GM19099 (cell line): ENCODE data around the gene POP4.
A peak's percentile ranks its signal among the peaks of the same experiment; 100 is the strongest.

Experiments used
- POLR2A ChIP-seq: IDR thresholded peaks from 3 replicates; pipeline ENCODE4 v1.6.1; 2011; ENCODE audit warnings: low read depth; ENCODE audit not compliant: insufficient read length; ENCODE audit errors: extremely low read depth

Gene POP4

DNA sequence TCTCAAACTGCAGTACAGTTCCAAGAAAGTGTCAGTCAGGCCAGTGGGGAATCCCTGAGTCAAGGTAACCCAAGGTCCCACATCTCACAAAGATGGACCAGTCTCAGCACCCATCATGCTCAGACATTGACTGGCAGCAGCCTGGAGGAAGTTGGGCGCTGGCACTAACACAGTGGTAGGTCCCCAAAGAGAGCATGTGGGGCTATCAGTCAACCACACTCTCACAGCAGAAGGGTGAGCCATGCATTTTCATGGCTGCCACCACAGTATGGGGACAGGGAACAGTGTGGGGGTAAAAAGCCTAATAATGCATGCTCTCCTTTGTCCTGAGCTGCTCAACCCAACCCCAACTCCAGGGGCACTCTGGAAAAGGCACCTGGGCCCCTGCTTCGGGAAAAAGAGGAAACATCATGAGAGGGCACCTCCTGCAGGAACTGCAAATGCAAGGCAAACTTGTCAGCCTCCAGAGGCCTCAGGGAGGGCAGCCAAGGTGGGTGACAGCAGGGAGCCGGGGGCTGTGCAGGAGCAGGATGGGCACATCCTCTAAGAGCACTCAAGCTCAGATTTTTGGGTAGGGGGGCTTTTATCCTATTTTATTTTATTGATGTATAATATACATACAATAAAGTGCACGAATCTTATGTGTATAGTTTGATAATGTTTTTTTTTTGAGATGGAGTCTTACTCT, 49.7 kb downstream of the POP4 start:
- no peak for TF ChIP-seq POLR2A

DNA sequence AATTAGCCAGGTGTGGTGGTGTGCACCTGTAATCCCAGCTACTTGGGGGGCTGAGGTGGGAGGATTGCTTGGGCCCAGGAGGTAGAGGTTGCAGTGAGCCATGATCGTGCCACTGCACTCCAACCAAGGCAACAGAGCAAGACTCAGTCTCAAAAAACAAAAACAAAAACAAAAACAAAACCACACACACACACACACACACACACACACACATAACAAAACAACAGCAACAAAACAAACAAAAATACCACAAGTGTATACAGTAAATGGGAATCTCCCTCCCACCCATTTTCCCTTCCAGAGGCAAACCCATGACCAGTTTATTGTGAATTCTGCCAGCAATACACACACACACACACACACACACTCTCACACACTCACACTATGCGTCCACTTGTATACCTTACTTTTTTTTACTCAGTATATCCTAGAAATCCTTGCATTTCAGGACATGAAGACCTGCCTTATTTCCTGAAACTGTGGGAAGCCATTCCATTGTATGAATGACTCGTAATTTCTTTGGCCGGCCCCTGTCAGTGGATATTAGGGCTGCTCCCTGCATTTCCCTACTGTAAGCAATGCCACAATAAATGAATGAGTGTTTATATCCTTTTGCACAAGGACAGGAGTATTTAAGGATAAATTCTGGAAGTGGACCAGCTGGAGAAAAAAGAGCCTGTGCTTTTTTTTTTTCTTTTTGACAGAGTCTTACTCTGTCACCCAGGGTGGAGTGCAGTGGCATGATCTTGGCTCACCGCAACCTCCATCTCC, 52.3 kb downstream of the POP4 start:
- no peak for TF ChIP-seq POLR2A

DNA sequence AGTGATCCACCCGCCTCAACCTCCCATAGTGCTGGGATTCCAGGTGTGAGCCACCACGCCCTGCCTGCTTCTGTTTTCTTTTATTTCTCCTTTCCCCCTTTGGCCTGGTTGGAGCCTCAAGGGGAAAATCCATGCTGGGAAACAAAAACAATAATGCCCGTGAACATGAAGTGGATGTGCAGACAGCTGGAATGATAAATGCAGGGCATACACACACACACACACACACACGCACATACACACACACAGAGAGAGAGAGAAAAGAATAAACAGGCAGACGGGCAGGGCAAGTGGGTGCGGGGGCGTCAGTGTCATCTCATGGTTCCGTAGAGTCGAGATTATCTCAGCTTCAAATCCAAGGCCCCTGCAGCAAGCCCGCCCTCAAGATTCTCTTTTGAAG, 54.8 kb downstream of the POP4 start:
- no peak for TF ChIP-seq POLR2A

DNA sequence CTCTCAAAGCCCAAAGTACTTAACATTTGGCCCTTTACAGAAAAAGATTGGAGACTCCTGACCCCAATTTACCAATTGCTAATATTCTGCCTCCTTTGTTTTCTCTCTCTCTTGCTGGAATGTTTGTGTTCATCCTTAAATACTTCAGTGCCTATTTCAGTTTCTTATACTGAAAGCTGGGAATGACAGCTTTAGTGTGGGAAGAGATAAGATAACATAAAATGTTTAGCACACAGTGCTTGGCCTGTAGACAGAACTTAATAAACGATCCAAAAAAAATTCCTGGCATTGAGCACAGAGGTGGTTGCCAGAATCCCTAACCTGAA, 56.2 kb downstream of the POP4 start:
- no peak for TF ChIP-seq POLR2A

DNA sequence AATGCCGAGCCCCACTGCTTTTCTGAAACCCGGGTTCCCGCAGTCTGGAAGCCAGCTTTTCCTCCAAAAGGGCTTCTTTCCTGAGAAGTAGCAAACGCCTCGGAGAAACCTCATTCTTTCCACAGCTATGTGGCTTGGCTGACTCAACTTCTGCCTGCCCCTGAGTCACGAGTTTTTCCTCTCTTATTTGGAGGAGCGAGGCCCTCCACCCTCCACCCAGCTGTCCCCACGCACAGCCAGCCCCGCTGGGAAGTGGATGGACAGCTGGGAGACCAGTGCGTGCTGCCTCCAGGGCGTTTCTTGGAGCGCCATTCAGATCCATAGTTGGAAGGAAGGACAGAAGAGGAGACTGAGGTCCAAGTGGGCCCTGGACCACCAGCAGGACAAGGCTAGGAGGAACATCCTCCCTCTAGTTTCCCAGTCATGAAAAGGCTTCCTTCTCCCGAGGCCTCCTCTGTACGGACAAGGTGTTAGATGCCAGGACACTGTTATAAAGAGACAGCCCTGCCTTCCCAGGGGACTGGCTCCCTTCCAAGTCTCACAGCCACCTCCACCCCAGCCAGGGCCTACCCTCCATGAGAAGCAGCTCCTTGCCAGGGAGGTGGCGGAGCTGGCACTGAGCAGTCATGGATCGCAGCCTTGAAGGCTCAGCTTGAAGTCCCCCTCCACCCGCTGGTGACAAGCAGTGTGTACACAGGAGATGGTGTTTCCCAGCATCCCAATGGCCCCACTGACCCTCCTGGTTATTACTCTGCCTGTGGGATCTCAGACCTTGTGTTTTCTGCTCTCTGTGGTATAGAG, 56.7 kb downstream of the POP4 start:
- TF ChIP-seq POLR2A = no peak

DNA sequence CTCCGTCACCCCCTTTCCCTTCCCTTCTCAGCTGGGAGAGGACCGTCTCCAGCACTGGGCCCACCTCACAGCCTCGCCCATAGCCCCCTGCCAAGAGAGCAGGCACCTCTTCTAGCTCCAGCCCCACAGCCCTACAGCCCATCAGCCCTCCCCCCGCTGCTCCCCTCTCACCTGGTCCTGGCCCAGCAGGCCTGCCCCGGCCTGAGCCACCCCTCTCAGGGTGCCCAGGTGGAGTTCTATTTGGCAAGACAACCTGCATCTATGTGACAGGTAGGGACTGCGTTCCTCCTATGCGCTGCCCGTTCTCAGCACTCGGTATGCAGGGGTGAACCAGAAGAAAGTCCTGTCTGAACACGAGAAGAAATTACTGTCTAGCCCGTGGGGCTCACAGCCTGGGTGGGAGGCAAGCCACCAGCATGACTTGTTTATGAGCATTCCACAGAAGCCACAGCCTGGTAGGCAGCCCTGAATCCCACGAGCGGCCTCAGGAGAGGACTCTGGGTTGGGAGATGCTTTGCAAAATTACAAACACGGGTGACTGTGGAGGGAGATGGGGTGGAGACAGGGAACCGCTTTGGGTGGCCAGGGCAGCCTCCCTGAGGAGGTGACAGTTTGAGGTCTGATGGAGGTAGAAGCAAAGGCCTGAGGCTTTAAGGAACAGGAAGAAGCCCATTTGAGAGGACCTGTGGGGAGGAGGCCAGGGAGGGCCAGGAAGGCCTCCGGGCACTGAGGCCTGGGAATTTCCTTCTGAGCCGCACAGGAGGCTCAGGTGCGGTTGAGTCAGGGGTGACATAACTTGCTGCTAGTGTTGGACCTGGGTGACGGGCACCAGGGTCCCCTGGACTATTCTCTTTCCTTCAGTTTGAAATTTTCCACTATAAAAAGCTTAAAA, 58.0 kb downstream of the POP4 start:
- no peak for TF ChIP-seq POLR2A

DNA sequence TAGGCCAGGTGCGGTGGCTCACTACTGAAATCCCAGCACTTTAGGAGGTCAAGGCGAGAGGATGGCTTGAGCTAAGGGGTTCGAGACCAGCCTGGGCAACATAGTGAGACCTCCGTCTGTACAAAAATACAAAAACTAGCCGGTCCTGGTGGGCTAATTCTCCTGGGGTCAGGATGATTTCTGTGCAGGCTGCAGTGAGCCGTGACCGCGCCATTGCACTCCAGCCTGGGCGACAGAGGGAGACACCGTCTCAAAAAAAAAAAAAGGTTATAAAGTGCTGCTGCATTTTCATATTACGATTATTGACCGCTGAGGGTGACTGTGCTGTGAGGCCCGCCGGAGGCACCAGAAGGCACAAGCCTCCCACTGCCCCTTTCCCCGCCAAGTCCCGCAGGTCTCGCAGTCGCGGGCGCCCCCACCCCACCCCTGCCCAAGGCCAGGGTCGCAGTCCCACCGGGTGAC, 58.7 kb downstream of the POP4 start:
- TF ChIP-seq POLR2A = no peak

DNA sequence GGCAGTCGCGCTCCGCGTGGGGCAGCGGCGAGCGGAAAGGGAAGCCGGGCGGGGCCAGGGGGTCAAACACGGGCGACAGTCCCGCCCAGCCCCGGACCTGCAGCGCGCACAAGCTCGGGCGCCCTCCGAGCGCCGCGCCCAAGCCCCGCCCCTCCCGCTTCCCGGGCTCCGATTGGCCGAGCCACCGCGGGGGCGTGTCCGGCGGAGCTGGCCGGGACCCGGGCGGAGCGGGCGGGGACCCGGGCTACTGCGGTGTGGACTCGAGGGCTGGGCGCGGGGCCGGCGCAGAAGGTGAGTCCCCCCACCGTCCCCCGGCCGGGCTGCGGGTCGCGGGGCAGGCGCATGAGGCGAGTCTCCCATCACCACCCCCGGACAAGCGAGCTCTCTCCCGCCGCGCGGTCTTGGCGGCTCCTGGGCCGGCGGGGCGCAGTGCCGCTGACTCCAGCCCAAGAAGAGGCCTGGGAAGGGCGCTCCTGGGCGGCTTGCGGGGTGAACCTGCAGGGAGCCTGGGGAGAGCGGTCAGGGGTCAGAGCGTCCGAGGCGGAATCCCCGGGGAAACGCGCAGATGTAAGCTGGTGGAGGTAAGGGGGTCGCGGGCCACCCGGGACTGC, 59.2 kb downstream of the POP4 start, which contains the start of gene PLEKHF1:
TSS of gene PLEKHF1 (plus strand) at position 247 of the 611 bp plus-strand sequence. CDS start 8,379 bp downstream, outside the sequence.
- TF ChIP-seq POLR2A = peak; percentile 43

DNA sequence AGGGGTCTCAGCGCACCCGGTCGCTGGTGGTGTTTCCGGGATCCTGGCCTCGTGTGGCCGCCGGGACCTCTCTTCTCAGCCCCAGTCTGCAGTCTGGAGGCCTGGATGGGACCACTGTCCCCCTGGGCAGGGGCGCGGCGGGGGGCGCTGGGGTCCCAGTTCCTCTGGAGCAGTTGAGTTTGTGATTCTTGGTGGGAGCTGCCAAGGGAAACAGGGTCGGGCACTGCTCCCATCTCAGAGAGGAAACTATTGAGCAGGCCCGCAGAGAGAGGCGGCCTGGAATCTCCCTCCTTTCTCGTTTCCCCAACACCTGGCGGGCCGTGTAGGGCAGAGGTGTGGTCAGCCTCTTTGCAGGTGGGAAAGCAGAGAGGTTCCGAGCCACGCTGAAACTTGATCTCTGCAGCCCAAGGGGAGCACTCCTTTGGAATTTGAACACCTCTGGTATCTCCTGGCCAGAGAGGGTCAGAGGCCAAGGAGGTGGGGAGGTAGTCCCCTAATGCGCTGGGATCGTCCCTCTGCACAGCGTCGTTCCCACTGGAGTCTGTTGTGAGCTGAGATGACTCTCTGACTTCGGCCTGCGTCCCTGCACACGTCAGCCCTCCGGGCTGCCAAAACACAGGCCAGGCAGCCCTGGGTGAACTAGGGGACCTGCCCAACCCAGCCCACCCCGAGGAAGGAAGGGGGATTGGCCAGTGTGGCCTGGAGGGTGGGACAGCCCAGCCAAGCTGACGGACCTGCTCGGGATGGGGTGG, 59.9 kb downstream of the POP4 start:
- no peak for TF ChIP-seq POLR2A
